Lower leg skin (tissue), 3 donors: Measurements from ENCODE around the gene MPL.

Source experiments
- POLR2A ChIP-seq, 2 donors: fragments of 450-650 bp; IDR thresholded peaks; one replicate each; pipeline ENCODE4 v1.6.1; 2016 to 2017; ENCODE audit warnings: antibody characterized with exemption in 2 of 2, mild to moderate bottlenecking in 1 of 2, moderate library complexity in 1 of 2
- TF ChIP-seq, protein P1 (sequence below), 3 donors: fragments of 450-650 bp; IDR thresholded peaks; one replicate each; pipeline ENCODE4 v1.5.1; 2016; ENCODE audit warnings: antibody characterized with exemption in 3 of 3, mild to moderate bottlenecking in 3 of 3, moderate library complexity in 2 of 3

- TF ChIP-seq, protein P1, sequence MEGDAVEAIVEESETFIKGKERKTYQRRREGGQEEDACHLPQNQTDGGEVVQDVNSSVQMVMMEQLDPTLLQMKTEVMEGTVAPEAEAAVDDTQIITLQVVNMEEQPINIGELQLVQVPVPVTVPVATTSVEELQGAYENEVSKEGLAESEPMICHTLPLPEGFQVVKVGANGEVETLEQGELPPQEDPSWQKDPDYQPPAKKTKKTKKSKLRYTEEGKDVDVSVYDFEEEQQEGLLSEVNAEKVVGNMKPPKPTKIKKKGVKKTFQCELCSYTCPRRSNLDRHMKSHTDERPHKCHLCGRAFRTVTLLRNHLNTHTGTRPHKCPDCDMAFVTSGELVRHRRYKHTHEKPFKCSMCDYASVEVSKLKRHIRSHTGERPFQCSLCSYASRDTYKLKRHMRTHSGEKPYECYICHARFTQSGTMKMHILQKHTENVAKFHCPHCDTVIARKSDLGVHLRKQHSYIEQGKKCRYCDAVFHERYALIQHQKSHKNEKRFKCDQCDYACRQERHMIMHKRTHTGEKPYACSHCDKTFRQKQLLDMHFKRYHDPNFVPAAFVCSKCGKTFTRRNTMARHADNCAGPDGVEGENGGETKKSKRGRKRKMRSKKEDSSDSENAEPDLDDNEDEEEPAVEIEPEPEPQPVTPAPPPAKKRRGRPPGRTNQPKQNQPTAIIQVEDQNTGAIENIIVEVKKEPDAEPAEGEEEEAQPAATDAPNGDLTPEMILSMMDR (IDR thresholded peaks at IDR 0.05), result no peak
- no peak for TF ChIP-seq POLR2A (IDR thresholded peaks at IDR 0.05)
These were observed 5.9 kb upstream of the MPL start for GRCh38 chr1:43331688-43332087.
